Dedifferentiated amniotic fluid mesenchymal stem cell (primary cell): Measurements from ENCODE around the gene NEDD4.

ENCODE experiments used
- DNase-seq: peaks from one replicate; pipeline ENCODE4 v3.0.0-alpha.2; 2016; ENCODE audit errors: extremely low spot score

Gene NEDD4

DNA sequence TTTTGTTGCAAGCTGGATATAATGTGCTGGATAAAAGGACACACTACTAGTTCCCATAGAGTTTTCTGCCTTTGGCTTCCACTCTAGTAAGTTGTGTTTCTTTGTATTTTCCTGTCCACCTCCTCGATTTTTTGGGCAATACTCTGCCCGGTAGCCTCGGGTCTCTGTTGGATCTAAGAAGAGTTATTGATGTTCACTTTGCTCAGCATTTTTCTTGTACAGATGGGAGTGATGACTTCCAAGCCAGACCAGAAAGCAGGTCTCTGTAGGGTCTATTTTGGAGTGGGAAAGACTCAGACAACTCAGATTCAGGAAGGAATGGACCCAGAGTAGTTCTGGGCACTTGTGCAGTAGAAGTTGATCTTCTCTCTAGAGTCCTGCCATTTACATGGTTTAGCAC is 214.5 kb downstream of the NEDD4 start:
- DNase-seq: no peak
